Lung (tissue), 12 donors: ENCODE data around the gene EPHA8. TPM values are rescaled to one million over a fixed set of nuclear protein-coding genes. Genes with fewer than 3 reads are reported as not detected.

Experiments
- ATAC-seq: fragments of 200-7000 bp; cut with Tn5 transposase; one replicate; pipeline ENCODE4 v1.9.1; 2020; ENCODE audit warnings: moderate number of reproducible peaks; ENCODE audit not compliant: insufficient read depth, low FRiP score
- DNase-seq, 3 donors: peaks; one replicate each; pipeline ENCODE4 v3.0.0-alpha.2; 2013 to 2017
- H3K27ac ChIP-seq, 2 donors: one replicate each; pipeline ENCODE4 v1.5.1; 2013; ENCODE audit warnings: mild to moderate bottlenecking in 2 of 2, moderate library complexity in 2 of 2, control low read depth in 1 of 2, inconsistent platforms in 1 of 2, low read depth in 1 of 2, low read length in 1 of 2
- H3K27me3 ChIP-seq, 3 donors: one replicate each; pipeline ENCODE4 v1.5.1; 2013; ENCODE audit warnings: low read length in 2 of 3; ENCODE audit not compliant: control insufficient read depth in 3 of 3, insufficient read depth in 3 of 3
- H3K36me3 ChIP-seq, 4 donors: one replicate each; pipeline ENCODE4 v1.5.1; 2013; ENCODE audit warnings: low read length in 4 of 4, mild to moderate bottlenecking in 1 of 4, moderate library complexity in 1 of 4; ENCODE audit not compliant: control insufficient read depth in 4 of 4, insufficient read depth in 4 of 4
- H3K4me1 ChIP-seq, 5 donors: one replicate each; pipeline ENCODE4 v1.5.1; 2013; ENCODE audit warnings: low read length in 5 of 5, mild to moderate bottlenecking in 2 of 5, moderate library complexity in 1 of 5; ENCODE audit not compliant: control insufficient read depth in 5 of 5, insufficient read depth in 5 of 5
- H3K4me3 ChIP-seq: one replicate; pipeline ENCODE4 v1.5.1; 2013; ENCODE audit warnings: mild to moderate bottlenecking, control low read depth, moderate library complexity
- H3K9ac ChIP-seq, 2 donors: one replicate each; pipeline ENCODE4 v1.5.1; 2013; ENCODE audit warnings: low read length in 2 of 2, control low read depth in 1 of 2; ENCODE audit not compliant: insufficient read depth in 1 of 2
- H3K9me3 ChIP-seq, 4 donors: one replicate each; pipeline ENCODE4 v1.5.1; 2013; ENCODE audit warnings: low read length in 3 of 4, mild to moderate bottlenecking in 1 of 4, moderate library complexity in 1 of 4; ENCODE audit not compliant: control insufficient read depth in 4 of 4, insufficient read depth in 3 of 4
- CTCF ChIP-seq: IDR thresholded peaks from 2 replicates; pipeline ENCODE4 v1.5.1; 2012; ENCODE audit warnings: mild to moderate bottlenecking; ENCODE audit errors: control extremely low read depth, extremely low read depth
- WGBS, 2 donors: extraction: QIAGEN DNeasy Blood & Tissue Kit; methylation state at CpG; one replicate each; pipeline ENCODE4 v1.1.7; 2013; 5-methylcytosine and 5-hydroxymethylcytosine counted together
- polyA plus RNA-seq, 2 donors: library from polyadenylated mRNA; stranded (reverse); fragments of 200-250 nt; gene quantifications; one replicate each; pipeline ENCODE4 v1.2.1, GENCODE V29; 2013
- total RNA-seq, 2 donors: library from RNA; depleted of rRNA in 1 of 2; stranded (reverse); fragments of >200 nt in 1 of 2; gene quantifications; one replicate each; pipeline ENCODE4 v1.2.1, GENCODE V29; 2014 to 2021
- donor health status: control.
- donor health status: control.
- donor health status: Bipolar disorder and iron deficiency.
- donor health status: healthy.
- donor health status: DM: yes; HTN: yes; CAD: no.

The EPHA8 gene
- total and polyA plus RNA-seq, 4 donors: 0.01 TPM; not detected in 3

- Histone ChIP-seq H3K36me3 (no peaks in the 10 kb centered on the region), H3K27ac (no peak overlapping the region), H3K4me1 (no peaks in the 10 kb centered on the region), H3K27me3 (peaks cover 7 to 13% (median 9%) of the 10 kb centered on the region in 3 donors), H3K9me3 (peaks cover 0 to 13% (median 0%) of the 10 kb centered on the region in 4 donors), H3K9ac (no peak overlapping the region), H3K4me3 (no peak overlapping the region)
- DNase-seq (no peak), ATAC-seq (no peak)
- 42 to 52% methylated on average over 12 of the region's 12 CpGs for WGBS, 2 donors
- no peak for TF ChIP-seq CTCF
Observed at GRCh38 chr1:22612671-22613571, 49.6 kb downstream of the EPHA8 start.

GRCh38 chr1:22613572-22613918 lies 50.3 kb downstream of the EPHA8 start:
- Histone ChIP-seq H3K4me1 (no peaks in the 10 kb centered on the region), H3K9ac (no peak overlapping the region), H3K9me3 (peaks cover 0 to 11% (median 0%) of the 10 kb centered on the region in 4 donors), H3K4me3 (no peak overlapping the region), H3K27ac (no peak overlapping the region), H3K36me3 (no peaks in the 10 kb centered on the region), H3K27me3 (peaks cover 5 to 16% (median 7%) of the 10 kb centered on the region in 3 donors)
- 67 to 83% methylated on average over 5 of the region's 5 CpGs for WGBS, 2 donors
- TF ChIP-seq CTCF: no peak
- ATAC-seq: no peak
- no peak for DNase-seq

GRCh38 chr1:22613951-22614350 lies 50.7 kb downstream of the EPHA8 start:
- H3K4me3 ChIP-seq: no peak overlapping the region
- no peaks in the 10 kb centered on the region for H3K36me3 ChIP-seq
- ATAC-seq (no peak), DNase-seq (no peak)
- no peak for TF ChIP-seq CTCF
- 50 to 64% methylated on average over 12 of the region's 12 CpGs for WGBS, 2 donors
- H3K9me3 ChIP-seq: peaks cover 0 to 11% (median 0%) of the 10 kb centered on the region in 4 donors
- H3K27ac ChIP-seq: no peak overlapping the region
- H3K9ac ChIP-seq: no peak overlapping the region
- no peaks in the 10 kb centered on the region for H3K4me1 ChIP-seq
- peaks cover 3 to 19% (median 7%) of the 10 kb centered on the region in 3 donors for H3K27me3 ChIP-seq
